Caki2 (cell line): ENCODE results near the gene KATNB1. TPM values are rescaled to one million over a fixed set of nuclear protein-coding genes. Genes with fewer than 3 reads are reported as not detected.

Source experiments
- DNase-seq: peaks from one replicate; pipeline ENCODE4 v3.0.0-alpha.2; 2015; ENCODE audit warnings: low read depth
- in situ Hi-C: cut with HindIII; loops from 2 replicates; pipeline ENCODE4 v1.10.0; 2016; ENCODE audit warnings: low sequenced_read_pairs, low pct_unique_long_range_greater_than_20kb, mixed read lengths
- total RNA-seq: library from RNA; depleted of rRNA; stranded (reverse); fragments of >200 nt; shearing (Covaris generic); gene quantifications from 2 replicates; pipeline ENCODE4 v1.2.3, GENCODE V29; 2014; ENCODE audit warnings: low replicate concordance; rRNA removed

KATNB1 gene, protein sequence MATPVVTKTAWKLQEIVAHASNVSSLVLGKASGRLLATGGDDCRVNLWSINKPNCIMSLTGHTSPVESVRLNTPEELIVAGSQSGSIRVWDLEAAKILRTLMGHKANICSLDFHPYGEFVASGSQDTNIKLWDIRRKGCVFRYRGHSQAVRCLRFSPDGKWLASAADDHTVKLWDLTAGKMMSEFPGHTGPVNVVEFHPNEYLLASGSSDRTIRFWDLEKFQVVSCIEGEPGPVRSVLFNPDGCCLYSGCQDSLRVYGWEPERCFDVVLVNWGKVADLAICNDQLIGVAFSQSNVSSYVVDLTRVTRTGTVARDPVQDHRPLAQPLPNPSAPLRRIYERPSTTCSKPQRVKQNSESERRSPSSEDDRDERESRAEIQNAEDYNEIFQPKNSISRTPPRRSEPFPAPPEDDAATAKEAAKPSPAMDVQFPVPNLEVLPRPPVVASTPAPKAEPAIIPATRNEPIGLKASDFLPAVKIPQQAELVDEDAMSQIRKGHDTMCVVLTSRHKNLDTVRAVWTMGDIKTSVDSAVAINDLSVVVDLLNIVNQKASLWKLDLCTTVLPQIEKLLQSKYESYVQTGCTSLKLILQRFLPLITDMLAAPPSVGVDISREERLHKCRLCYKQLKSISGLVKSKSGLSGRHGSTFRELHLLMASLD
- total RNA-seq, result 22.8 and 42.3 TPM in 2 replicates

GRCh38 chr16:57735755-57736418 is at the start of gene KATNB1:
Gene KATNB1, plus strand, starts transcription at chr16:57735770. Its CDS starts 1,474 bp downstream, at chr16:57737244.
- DNase-seq, result no peak
- in situ Hi-C loops, result no loop called here

DNA sequence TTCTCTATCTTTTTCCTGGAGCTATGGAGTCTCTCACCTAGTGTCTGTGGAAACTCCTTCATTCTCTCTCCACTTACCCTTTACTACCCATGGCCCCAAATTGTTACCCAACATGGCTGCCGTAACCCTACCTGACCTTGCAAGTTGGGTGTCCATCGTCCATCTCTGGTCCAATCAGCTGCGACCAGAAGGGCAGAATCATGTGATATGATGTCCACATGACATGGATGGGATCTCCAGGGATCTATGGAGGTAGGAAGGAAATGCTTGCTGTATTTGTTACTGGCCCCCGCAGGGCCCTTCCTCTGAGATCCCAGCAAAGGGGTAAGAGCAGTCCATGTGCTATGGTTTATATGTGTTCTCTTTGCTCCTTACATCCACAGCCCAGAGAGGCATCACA is 49.0 kb upstream of the KATNB1 start:
- no peak for DNase-seq
- in situ Hi-C loops, result no loop called here

GRCh38 chr16:57687363-57687929 is 48.1 kb upstream of the KATNB1 start:
- no peak for DNase-seq
- in situ Hi-C loops, result no loop called here

DNA sequence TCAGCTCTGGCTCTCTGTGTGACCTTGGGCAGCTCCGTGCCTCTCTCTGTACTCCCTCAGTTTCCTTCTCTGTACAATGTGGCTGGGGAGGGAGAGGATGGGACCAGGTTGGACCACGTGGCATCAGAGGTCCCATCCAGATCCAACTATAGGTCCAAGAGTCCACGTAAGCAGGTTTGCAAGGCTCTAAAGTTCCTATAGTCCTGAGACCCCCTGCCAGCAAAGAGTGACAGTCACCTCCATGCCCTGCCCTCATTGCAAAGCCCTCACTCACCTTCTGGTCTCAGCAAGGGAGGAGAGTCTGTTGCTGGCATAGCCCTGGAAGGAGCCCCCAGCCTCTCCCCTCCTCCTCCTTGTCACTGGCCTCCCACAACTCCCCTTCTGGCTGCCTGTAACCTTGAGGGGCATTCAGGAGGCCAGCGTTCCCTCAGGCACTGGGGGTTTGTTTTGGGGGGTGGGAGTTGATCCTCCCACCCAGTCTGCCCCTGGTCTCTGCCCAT is 47.0 kb upstream of the KATNB1 start:
- in situ Hi-C loops, result no loop called here
- no peak for DNase-seq

GRCh38 chr16:57688987-57689761 is 46.4 kb upstream of the KATNB1 start:
- no peak for DNase-seq
- in situ Hi-C loops, result no loop called here

- DNase-seq, result no peak
- in situ Hi-C loops, result no loop called here
Observed at GRCh38 chr16:57689762-57690558, 45.6 kb upstream of the KATNB1 start.

GRCh38 chr16:57690782-57691471 is 44.6 kb upstream of the KATNB1 start:
- in situ Hi-C loops, result no loop called here
- DNase-seq, result no peak

GRCh38 chr16:57692636-57693035 is 42.9 kb upstream of the KATNB1 start:
- in situ Hi-C loops, result no loop called here
- DNase-seq, result no peak

GRCh38 chr16:57693550-57693949 is 42.0 kb upstream of the KATNB1 start:
- DNase-seq, result no peak
- in situ Hi-C loops, result no loop called here

DNA sequence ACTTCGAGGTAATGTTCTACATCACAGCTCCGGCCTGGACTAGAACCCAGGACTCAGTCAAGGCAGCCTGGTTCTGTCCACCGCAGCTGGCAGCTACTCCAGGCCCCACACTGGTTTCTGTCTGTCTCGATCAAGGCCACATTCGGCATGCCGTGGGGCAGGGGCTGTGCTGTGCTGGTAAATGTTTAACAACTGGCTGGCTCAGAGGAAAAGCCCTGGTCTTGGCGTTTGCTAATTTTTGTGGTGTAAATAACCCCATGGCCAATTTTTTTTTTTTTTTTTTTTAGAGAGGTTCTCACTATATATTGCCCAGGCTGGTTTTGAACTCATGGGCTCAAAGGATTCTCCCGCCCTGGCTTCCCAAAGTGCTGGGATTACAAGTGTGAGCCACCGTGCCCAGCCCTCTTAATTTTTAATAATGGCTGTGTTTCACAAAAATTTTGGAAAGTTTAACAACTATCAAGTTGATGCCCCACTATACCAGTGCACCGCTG is 41.3 kb upstream of the KATNB1 start:
- in situ Hi-C loops, result no loop called here
- DNase-seq, result no peak

DNA sequence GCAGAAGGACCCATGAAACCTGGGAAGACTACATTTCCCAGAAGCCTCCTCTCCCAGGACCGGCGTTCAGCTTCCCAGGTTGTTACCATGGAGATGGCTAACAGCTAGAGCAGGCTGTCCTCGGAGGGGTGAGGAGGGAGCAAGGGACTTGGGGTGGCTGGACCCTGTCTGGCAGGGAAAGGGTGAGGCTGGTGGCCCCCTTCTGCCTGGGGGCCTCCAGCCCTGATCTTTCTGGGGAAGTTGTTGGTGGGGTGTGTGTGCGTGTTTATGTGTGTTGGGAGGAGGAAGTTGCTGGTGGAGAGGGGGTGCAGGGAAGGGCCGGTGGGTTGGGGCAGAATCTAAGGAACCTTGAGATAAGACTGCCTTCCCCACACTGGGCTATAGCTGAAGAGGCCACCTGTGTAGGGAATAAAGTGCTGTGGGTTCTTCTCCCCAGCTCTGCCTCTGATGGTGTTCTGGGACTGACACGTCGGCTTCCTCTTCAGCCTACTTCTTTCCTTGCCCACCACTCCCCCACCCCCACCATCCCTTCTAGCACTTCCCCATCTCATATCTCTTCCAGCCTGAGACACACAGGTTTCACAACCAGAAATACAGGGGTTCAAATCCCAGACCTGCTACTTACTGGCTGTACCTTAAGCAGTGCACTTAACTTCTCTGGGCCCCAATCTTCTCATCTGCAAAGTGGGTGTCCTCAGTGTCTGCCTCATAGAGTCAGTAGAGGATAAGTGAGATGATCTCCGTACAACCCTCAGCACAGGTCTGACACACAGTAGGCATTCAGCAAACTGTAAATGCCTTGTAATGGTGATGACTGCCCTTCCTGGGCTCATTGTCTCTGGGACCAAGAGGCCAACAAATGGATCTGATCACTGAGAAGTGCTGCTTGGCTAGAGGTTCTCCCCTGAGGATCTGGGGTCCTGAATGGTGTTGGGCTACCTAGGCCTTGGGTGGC is 40.6 kb upstream of the KATNB1 start, which contains the start of gene DRC7:
Gene DRC7, plus strand, starts transcription at position 82 of the 955 bp plus-strand sequence. CDS start 3,144 bp downstream, outside the sequence.
- in situ Hi-C loops, result no loop called here
- peak; percentile 64 for DNase-seq

- no peak for DNase-seq
- in situ Hi-C loops, result no loop called here
Observed at GRCh38 chr16:57695680-57696069, 39.9 kb upstream of the KATNB1 start.

DNA sequence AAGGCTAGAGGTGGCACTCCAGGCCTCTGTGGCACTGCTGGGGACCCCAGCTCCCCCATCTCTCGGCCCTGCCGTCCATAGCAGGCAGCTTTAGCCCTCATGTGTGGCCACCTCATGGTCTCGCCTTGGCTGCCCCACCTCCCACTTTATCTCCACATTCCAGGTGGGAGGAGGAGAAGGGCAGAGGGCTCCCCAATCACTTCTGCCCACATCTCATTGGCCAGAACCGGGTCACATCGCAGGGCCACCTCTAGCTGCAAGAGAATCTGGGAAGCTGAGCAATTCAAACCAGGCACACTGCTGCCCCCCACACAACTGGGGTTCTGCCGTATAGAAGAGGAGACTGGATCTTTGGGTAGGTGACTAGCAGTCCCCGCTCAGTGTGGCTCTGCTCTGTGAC is 39.3 kb upstream of the KATNB1 start:
- no peak for DNase-seq
- in situ Hi-C loops, result no loop called here

DNA sequence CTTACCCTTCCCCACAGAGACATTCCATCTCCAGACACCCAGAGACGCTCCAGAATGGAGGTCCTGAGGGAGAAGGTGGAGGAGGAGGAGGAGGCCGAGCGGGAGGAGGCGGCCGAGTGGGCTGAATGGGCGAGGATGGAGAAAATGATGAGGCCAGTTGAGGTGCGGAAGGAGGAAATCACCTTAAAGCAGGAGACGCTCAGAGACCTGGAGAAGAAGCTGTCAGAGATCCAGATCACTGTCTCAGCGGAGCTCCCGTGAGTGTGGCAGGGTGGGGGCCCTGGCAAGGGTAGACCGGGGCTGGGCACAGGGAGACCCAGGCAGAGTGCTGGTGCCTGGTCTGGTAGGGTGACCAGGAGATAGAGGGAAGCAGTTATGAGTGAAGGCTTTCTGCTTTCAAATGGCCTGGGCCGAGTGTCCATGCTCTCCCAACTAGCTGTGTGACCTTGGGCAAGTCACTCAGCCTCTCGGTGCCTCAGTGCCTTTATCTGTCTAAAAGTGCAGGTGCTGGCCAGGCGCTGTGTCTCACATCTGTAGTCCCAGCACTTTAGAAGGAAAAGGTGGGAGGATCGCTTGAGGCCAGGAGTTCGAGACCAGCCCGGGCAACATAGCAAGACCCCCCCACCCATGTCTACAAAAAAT is 37.6 kb upstream of the KATNB1 start:
- in situ Hi-C loops, result no loop called here
- no peak for DNase-seq

DNA sequence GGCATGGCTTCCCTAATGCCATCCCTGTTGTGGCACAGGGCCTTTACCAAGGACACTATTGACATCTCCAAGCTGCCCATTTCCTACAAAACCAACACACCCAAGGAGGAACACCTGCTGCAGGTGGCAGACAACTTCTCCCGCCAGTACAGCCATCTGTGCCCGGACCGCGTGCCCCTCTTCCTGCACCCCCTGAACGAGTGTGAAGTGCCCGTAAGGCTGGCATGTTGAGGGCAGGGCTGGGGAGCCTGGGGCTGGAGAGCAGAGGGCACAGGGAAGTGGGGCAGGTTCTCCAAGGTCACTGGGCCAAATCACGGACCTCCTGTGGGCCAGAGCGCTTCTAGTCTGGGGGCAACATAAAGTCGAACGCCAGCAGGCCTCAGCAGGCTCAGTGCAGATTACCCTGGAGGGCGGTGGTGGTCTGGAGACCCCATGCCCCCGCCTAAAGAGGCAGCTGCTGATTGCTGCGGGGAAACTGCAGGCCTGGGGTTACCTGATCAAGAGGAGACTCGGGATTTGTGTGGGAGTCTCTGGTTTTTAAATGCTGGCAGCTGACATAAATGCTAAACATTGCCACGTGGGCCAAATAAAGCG is 36.7 kb upstream of the KATNB1 start:
- no peak for DNase-seq
- in situ Hi-C loops, result no loop called here
